ENCODE measurements around the gene AJUBA.
A peak's percentile ranks its signal among the peaks of the same experiment; 100 is the strongest.

The AJUBA gene

DNA sequence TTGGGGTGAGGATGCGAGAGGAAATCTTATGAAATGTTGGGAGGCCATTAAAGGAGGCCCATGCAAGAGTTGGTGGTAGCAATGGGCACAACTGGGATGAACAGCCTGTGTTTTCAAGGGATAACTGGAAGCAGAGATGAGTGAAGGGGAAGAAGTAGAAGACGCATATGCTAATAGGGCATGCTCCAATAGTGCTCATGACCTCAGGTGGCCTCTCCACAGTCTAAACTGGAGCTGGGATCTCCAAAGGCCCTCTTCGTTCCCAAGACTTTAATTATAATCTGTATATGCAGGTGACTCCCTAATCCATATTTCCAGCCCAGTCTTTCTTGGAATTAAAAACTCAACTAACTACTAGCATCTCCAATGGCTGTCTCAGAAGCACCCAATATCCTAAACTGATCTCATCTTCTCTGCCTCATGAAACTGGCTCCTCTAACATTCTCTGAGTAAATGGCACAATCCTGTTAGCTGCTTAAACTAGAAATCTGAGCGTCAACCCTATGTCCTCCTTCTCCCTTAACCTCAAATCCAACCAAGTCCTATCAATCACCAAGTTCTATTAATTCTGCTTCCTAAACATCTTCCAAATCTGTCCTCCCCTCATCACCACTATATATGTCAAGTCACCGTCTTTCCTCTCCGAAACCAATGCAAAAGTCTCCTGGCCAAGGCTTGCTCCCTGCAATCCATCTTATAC, 2.8 kb upstream of the AJUBA start:
- no peak for DNase-seq (ENCODE audit: low spot score in 2 of 2)
- H3K9me3 Mint-ChIP-seq: no peaks in the 10 kb centered on the region
- H3K27ac Mint-ChIP-seq (ENCODE audit: low read depth): no peak overlapping the region
- H3K27me3 Mint-ChIP-seq: peaks cover under 1% of the 10 kb centered on the region
- H3K4me1 Mint-ChIP-seq: no peaks in the 10 kb centered on the region
- ATAC-seq (replicated peaks; ENCODE audit: extremely low read depth, poor library complexity, severe bottlenecking): no peak
- no peak overlapping the region for H3K4me3 Mint-ChIP-seq
- peaks cover 2% of the 10 kb centered on the region for H3K36me3 Mint-ChIP-seq (ENCODE audit: insufficient read depth)

DNA sequence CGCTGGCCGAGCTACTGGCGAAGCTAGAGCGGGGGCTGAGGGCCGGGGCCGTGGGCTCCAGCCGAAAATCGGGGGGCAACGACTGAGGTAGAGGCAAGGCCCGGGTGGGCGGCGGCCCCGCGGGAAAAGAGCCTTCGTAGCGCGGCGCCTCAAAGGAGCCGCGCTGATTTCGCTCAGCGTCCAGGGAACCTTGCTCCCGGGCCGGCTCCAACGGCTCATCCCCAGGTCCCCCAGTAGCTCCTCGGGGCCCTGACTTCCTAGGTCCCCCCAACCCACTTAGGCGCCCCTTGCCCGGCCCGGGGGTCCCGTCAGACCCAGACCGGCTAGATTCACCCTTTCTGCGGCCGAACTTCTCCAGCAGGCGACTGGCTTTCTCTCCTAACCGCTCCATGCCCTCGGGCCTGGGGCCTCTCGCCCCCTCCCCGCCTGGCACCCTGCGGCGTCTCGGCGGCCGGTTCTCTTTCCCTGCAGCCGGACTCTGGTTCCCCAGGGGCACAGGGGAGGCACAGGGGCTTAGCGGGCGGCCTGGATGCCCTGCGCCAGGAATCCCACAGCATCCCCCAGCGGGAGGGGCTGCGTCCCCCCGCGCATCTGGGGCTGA, 375 bp downstream of the AJUBA start:
- Mint-ChIP-seq H3K4me1 (no peaks in the 10 kb centered on the region), H3K36me3 (ENCODE audit: insufficient read depth) (peaks cover 2% of the 10 kb centered on the region), H3K27ac (ENCODE audit: low read depth) (no peak overlapping the region), H3K27me3 (peaks cover 6% of the 10 kb centered on the region), H3K9me3 (no peaks in the 10 kb centered on the region), H3K4me3 (no peak overlapping the region)
- ATAC-seq (replicated peaks; ENCODE audit: extremely low read depth, poor library complexity, severe bottlenecking) (no peak), DNase-seq (ENCODE audit: low spot score in 2 of 2) (no peak)

DNA sequence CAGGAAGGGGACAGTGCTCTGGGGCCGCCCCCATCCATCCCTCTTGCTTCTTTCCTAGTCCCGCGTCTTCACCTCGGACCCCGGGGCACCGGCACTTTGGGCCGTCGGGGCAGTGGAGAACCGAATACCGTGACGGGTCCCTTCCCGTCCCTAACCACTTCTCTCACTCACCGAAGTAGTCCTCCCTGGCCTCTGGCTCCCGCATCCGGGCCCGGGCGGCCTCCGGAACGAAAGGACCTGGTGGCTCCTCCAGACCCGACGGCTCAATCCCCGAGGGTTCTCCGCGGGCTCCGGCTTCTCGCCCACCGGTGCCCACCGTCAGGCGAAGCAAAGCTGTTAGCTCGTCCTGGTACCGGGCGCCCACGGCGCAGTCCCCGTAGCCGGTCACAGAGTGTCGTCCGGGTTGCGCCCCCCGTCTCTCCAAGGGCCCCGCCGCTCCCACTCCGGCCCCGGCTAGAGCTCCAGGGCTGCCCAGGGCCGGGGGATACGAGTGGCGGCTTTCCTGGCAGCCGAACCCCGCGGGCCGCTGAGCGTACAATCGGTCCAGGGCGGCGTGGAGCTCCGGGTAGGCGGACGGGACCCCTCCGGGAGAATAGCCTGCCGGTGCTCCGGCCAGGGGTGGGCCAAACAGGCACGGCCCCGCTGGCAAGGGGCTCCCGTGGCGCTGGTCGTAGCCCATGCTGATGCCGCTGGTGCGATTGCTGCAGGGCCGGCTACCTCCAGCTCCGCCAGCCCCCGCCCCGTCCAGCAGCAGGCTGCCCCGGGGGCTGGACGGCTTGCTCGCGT, 1.1 kb downstream of the AJUBA start:
- no peaks in the 10 kb centered on the region for H3K9me3 Mint-ChIP-seq
- H3K36me3 Mint-ChIP-seq (ENCODE audit: insufficient read depth): peaks cover 2% of the 10 kb centered on the region
- DNase-seq (ENCODE audit: low spot score in 2 of 2) (no peak), ATAC-seq (replicated peaks; ENCODE audit: extremely low read depth, poor library complexity, severe bottlenecking) (no peak)
- H3K4me3 Mint-ChIP-seq: peak overlapping the region; percentile 42
- H3K27me3 Mint-ChIP-seq: peaks cover 6% of the 10 kb centered on the region
- no peak overlapping the region for H3K27ac Mint-ChIP-seq (ENCODE audit: low read depth)
- H3K4me1 Mint-ChIP-seq: no peaks in the 10 kb centered on the region

- no peak for ATAC-seq (replicated peaks; ENCODE audit: extremely low read depth, poor library complexity, severe bottlenecking)
- no peak for DNase-seq (ENCODE audit: low spot score in 2 of 2)
Measured at GRCh38 chr14:22980672-22981089, 1.7 kb downstream of the AJUBA start.

DNA sequence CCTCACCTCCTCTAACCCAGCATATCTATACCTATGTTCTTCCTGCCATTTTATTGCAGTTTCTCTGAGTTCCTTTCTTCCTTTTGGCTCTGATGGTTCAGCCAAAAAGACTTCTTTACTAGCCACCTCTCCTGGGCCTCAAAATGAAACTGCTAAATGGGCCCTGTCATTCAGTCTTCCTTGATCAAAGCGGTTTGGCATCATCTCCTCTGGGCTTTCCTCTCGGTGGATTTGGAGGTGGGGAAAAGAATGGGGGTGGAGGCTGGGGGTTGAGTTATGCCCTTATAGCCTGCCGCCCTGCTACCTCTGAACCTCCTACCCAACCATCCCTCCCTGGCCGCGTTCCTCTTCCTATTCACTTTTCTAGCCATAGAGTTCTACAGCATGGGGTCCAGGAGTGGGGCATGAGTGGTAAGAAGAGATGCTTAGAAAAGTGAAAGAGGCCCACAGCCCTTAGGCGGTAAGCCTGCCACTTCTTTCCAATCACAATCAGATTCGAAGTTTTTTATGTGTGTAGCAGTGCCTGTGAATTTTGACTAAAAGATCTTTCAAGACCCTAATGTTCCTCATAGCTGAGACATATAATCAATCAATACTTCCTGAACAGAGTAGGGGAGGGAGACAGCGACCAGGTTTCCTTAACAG, 2.5 kb downstream of the AJUBA start:
- ATAC-seq (replicated peaks; ENCODE audit: extremely low read depth, poor library complexity, severe bottlenecking): no peak
- H3K4me3 Mint-ChIP-seq: peak overlapping the region; percentile 42

More at GRCh38 chr14:22980672-22981089, 1.7 kb downstream of the AJUBA start:
- H3K9me3 Mint-ChIP-seq: no peaks in the 10 kb centered on the region
- peaks cover 6% of the 10 kb centered on the region for H3K27me3 Mint-ChIP-seq
- H3K4me3 Mint-ChIP-seq: peak overlapping the region; percentile 42
- H3K36me3 Mint-ChIP-seq (ENCODE audit: insufficient read depth): peaks cover 2% of the 10 kb centered on the region
- H3K4me1 Mint-ChIP-seq: no peaks in the 10 kb centered on the region
- no peak overlapping the region for H3K27ac Mint-ChIP-seq (ENCODE audit: low read depth)

DNA sequence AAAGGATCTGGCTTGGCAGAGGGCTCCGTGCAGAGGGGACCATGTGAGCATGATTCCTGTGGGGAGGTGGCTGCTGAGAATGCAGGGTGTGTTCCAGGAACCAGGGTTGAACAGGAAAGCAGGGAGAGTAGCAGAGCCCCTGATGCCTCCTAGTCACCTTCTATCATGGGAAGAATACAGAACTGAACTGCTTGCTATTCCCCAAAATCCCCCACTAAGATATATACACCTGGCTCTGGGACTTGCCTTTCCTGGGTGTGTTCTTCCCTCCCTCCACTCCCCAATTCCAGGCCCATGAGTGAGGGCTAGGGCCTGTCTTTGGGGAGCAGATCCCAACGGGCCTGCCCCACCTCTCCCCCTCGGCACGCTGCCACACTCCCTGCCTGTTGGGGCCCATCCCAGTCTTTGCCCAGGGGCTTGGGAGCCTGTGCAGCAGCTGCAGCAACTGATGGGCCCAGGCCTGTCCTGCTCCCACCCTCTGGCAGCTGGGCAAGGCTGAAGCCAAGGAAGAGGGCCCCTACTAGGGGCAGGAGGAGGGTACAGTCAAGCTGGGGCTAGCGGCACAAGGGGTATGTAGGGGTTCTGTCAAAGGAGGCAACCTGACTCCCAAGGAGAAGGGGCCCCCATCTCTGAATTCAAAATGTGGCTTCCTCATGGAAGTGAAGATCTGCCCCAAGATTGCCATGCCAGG, 3.2 kb downstream of the AJUBA start:
- no peak for DNase-seq (ENCODE audit: low spot score in 2 of 2)
- Mint-ChIP-seq H3K36me3 (ENCODE audit: insufficient read depth) (no peaks in the 10 kb centered on the region), H3K4me1 (no peaks in the 10 kb centered on the region), H3K4me3 (no peak overlapping the region), H3K27me3 (peaks cover 15% of the 10 kb centered on the region), H3K9me3 (no peaks in the 10 kb centered on the region), H3K27ac (ENCODE audit: low read depth) (no peak overlapping the region)
- no peak for ATAC-seq (replicated peaks; ENCODE audit: extremely low read depth, poor library complexity, severe bottlenecking)

More for the DNA sequence above, 2.5 kb downstream of the AJUBA start:
- Mint-ChIP-seq H3K27ac (ENCODE audit: low read depth) (no peak overlapping the region), H3K4me1 (no peaks in the 10 kb centered on the region), H3K36me3 (ENCODE audit: insufficient read depth) (peaks cover 2% of the 10 kb centered on the region), H3K27me3 (peaks cover 11% of the 10 kb centered on the region), H3K9me3 (no peaks in the 10 kb centered on the region)
- no peak for DNase-seq (ENCODE audit: low spot score in 2 of 2)

DNA sequence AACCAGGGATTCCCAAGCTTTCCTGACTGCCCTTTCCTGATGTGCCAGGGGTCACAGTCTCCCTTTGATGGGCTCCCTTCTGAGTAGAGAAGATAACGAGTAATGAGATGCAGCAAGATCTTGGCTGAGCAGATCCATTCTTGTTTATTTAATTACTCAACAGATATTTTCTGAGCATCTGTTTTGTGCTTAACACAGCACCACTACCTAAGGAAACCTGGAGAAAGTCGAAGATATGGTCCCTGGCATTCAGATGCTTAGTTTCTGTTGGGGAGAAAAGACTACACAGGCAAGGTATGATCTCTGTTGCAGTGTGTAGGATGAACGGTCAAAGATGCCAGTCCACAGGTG, 3.9 kb downstream of the AJUBA start:
- no peak for ATAC-seq (replicated peaks; ENCODE audit: extremely low read depth, poor library complexity, severe bottlenecking)
- Mint-ChIP-seq H3K9me3 (no peaks in the 10 kb centered on the region), H3K36me3 (ENCODE audit: insufficient read depth) (no peaks in the 10 kb centered on the region), H3K4me1 (no peaks in the 10 kb centered on the region), H3K27ac (ENCODE audit: low read depth) (no peak overlapping the region), H3K4me3 (no peak overlapping the region), H3K27me3 (peaks cover 15% of the 10 kb centered on the region)
- no peak for DNase-seq (ENCODE audit: low spot score in 2 of 2)

- no peak overlapping the region for H3K27ac Mint-ChIP-seq (ENCODE audit: low read depth)
Measured at GRCh38 chr14:22977684-22978486, 4.5 kb downstream of the AJUBA start.

DNA sequence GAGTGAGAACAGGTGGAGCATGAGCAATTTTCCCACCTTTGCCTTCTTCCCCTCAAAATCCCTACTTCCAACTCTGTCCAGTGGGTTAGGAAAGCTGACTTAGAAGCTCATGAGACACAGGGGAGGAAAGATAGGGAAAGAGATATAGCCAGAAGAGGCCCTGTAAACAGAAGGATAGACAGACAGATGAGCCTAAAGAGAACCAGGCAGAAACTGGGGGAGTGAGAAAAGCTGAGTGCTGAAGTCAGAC, 5.0 kb downstream of the AJUBA start:
- Mint-ChIP-seq H3K4me1 (no peaks in the 10 kb centered on the region), H3K9me3 (no peaks in the 10 kb centered on the region), H3K27me3 (peaks cover 15% of the 10 kb centered on the region), H3K36me3 (ENCODE audit: insufficient read depth) (no peaks in the 10 kb centered on the region), H3K27ac (ENCODE audit: low read depth) (no peak overlapping the region), H3K4me3 (no peak overlapping the region)
- DNase-seq (ENCODE audit: low spot score in 2 of 2): no peak
- ATAC-seq (replicated peaks; ENCODE audit: extremely low read depth, poor library complexity, severe bottlenecking): no peak

More at GRCh38 chr14:22977684-22978486, 4.5 kb downstream of the AJUBA start:
- no peak for ATAC-seq (replicated peaks; ENCODE audit: extremely low read depth, poor library complexity, severe bottlenecking)
- H3K4me1 Mint-ChIP-seq: no peaks in the 10 kb centered on the region
- no peak for DNase-seq (ENCODE audit: low spot score in 2 of 2)
- H3K9me3 Mint-ChIP-seq: no peaks in the 10 kb centered on the region
- H3K27me3 Mint-ChIP-seq: peaks cover 15% of the 10 kb centered on the region
- H3K4me3 Mint-ChIP-seq: no peak overlapping the region
- no peaks in the 10 kb centered on the region for H3K36me3 Mint-ChIP-seq (ENCODE audit: insufficient read depth)

GRCh38 chr14:22976620-22977433, 5.5 kb downstream of the AJUBA start:
- H3K4me1 Mint-ChIP-seq: no peaks in the 10 kb centered on the region
- ATAC-seq (replicated peaks; ENCODE audit: extremely low read depth, poor library complexity, severe bottlenecking): no peak
- H3K36me3 Mint-ChIP-seq (ENCODE audit: insufficient read depth): no peaks in the 10 kb centered on the region
- H3K27ac Mint-ChIP-seq (ENCODE audit: low read depth): no peak overlapping the region
- H3K9me3 Mint-ChIP-seq: no peaks in the 10 kb centered on the region
- no peak for DNase-seq (ENCODE audit: low spot score in 2 of 2)
- H3K27me3 Mint-ChIP-seq: peaks cover 15% of the 10 kb centered on the region
- H3K4me3 Mint-ChIP-seq: no peak overlapping the region

GRCh38 chr14:22974530-22975313, 7.6 kb downstream of the AJUBA start:
- Mint-ChIP-seq H3K4me1 (no peaks in the 10 kb centered on the region), H3K27ac (ENCODE audit: low read depth) (no peak overlapping the region), H3K9me3 (no peaks in the 10 kb centered on the region), H3K4me3 (no peak overlapping the region), H3K36me3 (ENCODE audit: insufficient read depth) (no peaks in the 10 kb centered on the region), H3K27me3 (peaks cover 10% of the 10 kb centered on the region)
- DNase-seq (ENCODE audit: low spot score in 2 of 2) (no peak), ATAC-seq (replicated peaks; ENCODE audit: extremely low read depth, poor library complexity, severe bottlenecking) (no peak)

Data from central memory CD8-positive, alpha-beta T cell (primary cell).